NCI-H1417 treated with DMSO at 0.1 percent for 48 hours (cell line): Measurements from ENCODE around the gene PDCD2.
"Not testable (repeated sequence)": the region's sequence is repeated elsewhere in the genome, so short reads cannot be mapped to it uniquely, and the experiment has no call there.

Source experiments
- DNase-seq: peaks from one replicate; lab custom pipeline; 2025; lab: John Stamatoyannopoulos, UW

Gene PDCD2, protein sequence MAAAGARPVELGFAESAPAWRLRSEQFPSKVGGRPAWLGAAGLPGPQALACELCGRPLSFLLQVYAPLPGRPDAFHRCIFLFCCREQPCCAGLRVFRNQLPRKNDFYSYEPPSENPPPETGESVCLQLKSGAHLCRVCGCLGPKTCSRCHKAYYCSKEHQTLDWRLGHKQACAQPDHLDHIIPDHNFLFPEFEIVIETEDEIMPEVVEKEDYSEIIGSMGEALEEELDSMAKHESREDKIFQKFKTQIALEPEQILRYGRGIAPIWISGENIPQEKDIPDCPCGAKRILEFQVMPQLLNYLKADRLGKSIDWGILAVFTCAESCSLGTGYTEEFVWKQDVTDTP

DNA sequence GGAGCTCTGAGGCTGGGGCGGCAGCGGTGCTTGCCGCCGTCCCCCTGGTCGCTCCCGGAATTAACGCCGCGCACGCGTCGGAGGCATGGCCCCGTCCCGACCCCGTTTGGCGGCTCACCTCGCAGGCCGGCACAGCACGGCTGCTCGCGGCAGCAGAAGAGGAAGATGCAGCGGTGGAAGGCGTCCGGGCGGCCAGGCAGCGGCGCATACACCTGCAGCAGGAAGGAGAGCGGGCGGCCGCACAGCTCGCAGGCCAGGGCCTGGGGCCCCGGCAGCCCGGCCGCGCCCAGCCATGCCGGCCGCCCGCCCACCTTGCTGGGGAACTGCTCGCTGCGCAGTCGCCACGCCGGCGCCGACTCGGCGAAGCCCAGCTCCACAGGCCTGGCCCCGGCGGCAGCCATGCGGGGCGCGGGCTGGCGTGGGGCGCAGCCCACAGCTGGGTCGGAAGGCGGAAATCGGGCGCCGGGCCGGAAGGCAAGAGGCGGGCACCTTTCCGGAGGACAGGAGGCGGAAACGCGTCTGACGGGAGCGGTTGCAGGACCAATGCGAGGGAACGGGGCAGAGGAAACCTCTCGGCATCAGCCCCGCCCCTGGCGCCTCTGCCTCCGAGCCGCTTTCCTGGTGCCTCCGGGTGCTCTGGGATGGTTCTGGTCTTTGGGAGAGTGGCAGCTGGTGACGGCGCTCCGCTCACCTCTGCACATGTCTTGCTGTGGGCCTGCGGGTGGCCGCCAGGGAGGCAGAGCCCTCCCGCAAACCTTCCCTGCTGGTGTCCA is at the start of gene PDCD2:
Gene PDCD2 (minus strand): TSS at position 457 of the 773 bp plus-strand sequence. CDS start 56 bp downstream, at position 401.
- peak; percentile 48 for DNase-seq

GRCh38 chr6:170616020-170616554 is 31.6 kb upstream of the PDCD2 start:
- not testable (repeated sequence) for DNase-seq

GRCh38 chr6:170612256-170612804 is 27.9 kb upstream of the PDCD2 start:
- not testable (repeated sequence) for DNase-seq

- DNase-seq: not testable (repeated sequence)
These were observed 24.8 kb upstream of the PDCD2 start for GRCh38 chr6:170609225-170609624.

GRCh38 chr6:170605574-170606259 is 21.3 kb upstream of the PDCD2 start:
- DNase-seq: no peak

DNA sequence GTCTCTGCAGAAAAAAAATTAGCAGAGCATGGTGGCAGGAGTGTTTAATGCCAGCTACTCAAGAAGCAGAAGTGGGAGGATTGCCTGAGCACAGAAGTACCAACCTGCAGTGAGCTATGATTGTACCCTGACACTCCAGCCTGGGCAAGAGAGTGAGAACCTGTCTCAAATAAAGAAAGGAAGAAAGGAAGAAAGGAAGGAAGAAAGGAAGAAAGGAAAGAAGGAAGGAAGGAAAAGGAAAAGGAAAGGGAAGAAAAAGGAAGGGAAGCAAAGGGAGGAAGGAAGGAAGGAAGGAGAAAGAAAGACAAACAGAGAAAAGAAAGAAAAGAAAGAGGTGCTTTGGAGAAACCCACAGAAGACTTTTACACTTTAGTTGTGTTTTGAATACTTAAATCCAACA is 12.8 kb upstream of the PDCD2 start:
- no peak for DNase-seq

DNA sequence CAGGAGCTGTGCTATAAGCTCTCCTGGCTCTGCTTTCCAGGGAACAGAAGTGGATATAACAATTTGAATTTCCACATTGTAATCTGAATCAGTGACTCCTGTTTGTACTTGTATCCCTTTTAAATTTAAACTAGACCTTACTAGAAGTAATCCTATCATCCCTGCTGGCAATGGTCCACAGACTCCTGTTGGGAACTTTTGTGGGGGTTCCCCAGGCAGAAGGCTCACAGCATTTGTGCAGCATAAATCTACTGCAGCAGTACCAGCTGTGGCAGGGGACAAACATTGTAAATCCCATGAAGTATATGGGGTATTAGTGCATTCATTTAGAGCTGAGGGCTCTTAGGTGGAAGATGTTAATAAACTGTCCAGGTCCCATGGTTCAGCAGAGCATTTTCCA is 12.0 kb upstream of the PDCD2 start:
- no peak for DNase-seq

GRCh38 chr6:170590725-170591124 is 6.3 kb upstream of the PDCD2 start:
- DNase-seq: no peak

- no peak for DNase-seq
These were observed 589 bp upstream of the PDCD2 start for GRCh38 chr6:170584954-170585498.

GRCh38 chr6:170583756-170584180 is 669 bp downstream of the PDCD2 start:
- DNase-seq: no peak

DNA sequence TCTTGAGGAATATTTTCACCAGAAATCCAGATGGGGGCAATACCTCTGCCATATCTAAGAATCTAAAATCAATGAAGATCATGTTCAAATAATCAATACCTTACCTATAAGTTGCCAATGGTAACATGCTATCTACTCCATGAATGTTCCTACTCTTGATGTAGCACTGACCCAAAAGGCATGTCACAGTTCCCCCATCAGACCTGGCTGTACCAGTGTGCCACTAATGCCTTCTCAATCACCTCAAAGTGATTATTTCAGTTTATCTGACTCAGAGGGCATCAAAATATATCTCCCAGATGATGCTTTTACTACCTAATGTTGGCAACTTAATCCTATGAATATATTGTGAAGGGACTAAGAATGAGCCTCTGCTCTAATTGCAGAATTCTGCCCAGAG is 5.5 kb downstream of the PDCD2 start:
- no peak for DNase-seq

- no peak for DNase-seq
These were observed 9.2 kb downstream of the PDCD2 start for GRCh38 chr6:170575250-170575649.

- no peak for DNase-seq
These were observed 11.6 kb downstream of the PDCD2 start for GRCh38 chr6:170572704-170573466.

GRCh38 chr6:170564936-170565530 is 19.4 kb downstream of the PDCD2 start:
- DNase-seq: no peak

GRCh38 chr6:170561555-170561954 is 22.9 kb downstream of the PDCD2 start:
- DNase-seq: no peak

DNA sequence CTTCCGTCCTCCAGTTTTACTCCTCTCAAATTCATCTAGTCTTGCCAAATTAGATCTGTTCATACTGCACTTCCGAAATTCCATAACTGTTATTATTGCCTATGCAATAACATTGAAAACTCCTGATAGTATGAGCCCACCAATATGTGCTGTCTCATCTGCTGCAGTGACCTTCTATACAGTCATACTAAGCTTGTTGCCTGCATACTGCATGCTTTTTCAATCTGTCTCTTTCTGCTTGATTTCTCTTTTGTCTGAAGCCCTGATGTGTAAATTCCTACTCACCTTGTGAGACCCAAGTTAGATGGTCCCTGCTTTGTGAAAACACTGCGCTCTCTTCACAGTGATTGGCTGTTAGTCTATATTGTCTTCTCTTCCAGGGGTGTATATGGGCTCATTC is 29.1 kb downstream of the PDCD2 start:
- no peak for DNase-seq

DNA sequence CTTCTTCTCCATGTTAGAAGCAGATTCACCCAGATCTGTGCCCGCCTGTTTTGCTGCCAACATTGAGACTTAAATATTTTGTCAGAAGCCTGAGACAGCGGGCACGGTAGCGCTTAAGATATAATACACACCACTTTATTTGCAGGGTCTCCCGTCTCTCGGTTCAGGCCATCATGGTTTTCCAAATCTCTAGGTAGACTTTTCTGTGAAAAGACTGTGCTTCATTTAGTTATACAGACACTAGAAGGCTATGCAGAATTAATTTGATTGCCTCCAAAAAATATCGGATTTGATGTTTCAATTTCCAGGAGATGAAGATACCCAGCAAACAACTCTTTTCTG is 29.7 kb downstream of the PDCD2 start:
- DNase-seq: no peak

- DNase-seq: peak; percentile 96
These were observed 30.2 kb downstream of the PDCD2 start, which contains the start of gene TBP for GRCh38 chr6:170554013-170554795. Gene TBP (plus strand): TSS chr6:170554369. CDS start chr6:170557030, 2,661 bp downstream.

DNA sequence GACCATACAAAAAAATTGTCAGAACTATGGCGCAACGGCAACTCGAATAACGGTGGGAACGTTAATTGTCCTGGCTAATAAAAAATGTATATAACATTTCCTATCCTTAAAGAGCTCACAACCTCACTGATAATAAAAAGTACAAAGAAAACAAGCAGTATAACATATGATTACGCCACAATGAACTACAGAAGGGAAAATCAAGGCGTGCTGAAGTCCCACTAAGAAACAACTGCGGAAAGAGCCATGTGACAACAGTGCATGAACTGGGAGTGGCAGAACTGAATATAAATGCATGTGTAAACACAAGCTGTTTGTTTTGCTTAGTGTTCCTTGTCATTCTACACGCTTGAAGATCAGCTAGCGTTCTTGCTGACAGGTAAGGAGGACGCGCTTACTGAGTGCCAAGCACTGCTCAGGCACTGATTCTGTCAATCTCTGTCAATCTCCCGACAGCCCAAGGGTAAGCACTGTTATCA is 30.9 kb downstream of the PDCD2 start:
- DNase-seq: no peak
